ENCODE data around the gene SLC22A4.

SLC22A4 gene

GRCh38 chr5:132353486-132353995 lies 59.3 kb downstream of the SLC22A4 start:
- no peak for FAIRE-seq

- FAIRE-seq: no peak
Observed at GRCh38 chr5:132354381-132355139, 60.4 kb downstream of the SLC22A4 start.

- FAIRE-seq: no peak
Observed at GRCh38 chr5:132355140-132355765, 61.1 kb downstream of the SLC22A4 start.

- no peak for FAIRE-seq
Observed at GRCh38 chr5:132358775-132359174, 64.6 kb downstream of the SLC22A4 start.

GRCh38 chr5:132362086-132362485 lies 67.9 kb downstream of the SLC22A4 start:
- FAIRE-seq: no peak

GRCh38 chr5:132363431-132364112 lies 69.4 kb downstream of the SLC22A4 start:
- FAIRE-seq: no peak

GRCh38 chr5:132364319-132364718 lies 70.1 kb downstream of the SLC22A4 start:
- FAIRE-seq: no peak

GRCh38 chr5:132365213-132365612 lies 71.0 kb downstream of the SLC22A4 start:
- no peak for FAIRE-seq

GRCh38 chr5:132368186-132368585 lies 74.0 kb downstream of the SLC22A4 start:
- FAIRE-seq: no peak

GRCh38 chr5:132369007-132369473 lies 74.8 kb downstream of the SLC22A4 start:
- no peak for FAIRE-seq

GRCh38 chr5:132369474-132370180 lies 75.4 kb downstream of the SLC22A4 start, which contains the start of gene SLC22A5:
Gene SLC22A5, plus strand, starts transcription at chr5:132369710. Its CDS starts 263 bp downstream, at chr5:132369973.
- no peak for FAIRE-seq

- FAIRE-seq: no peak
Observed at GRCh38 chr5:132370181-132370970, 76.2 kb downstream of the SLC22A4 start.

GRCh38 chr5:132370971-132371602 lies 76.9 kb downstream of the SLC22A4 start:
- no peak for FAIRE-seq

- no peak for FAIRE-seq
Observed at GRCh38 chr5:132371603-132371994, 77.4 kb downstream of the SLC22A4 start.

- no peak for FAIRE-seq
Observed at GRCh38 chr5:132372127-132372526, 77.9 kb downstream of the SLC22A4 start.

GRCh38 chr5:132372542-132372941 lies 78.3 kb downstream of the SLC22A4 start:
- no peak for FAIRE-seq

- no peak for FAIRE-seq
Observed at GRCh38 chr5:132375957-132376356, 81.8 kb downstream of the SLC22A4 start.

GRCh38 chr5:132376694-132377641 lies 82.8 kb downstream of the SLC22A4 start:
- no peak for FAIRE-seq

- FAIRE-seq: no peak
Observed at GRCh38 chr5:132377738-132378137, 83.5 kb downstream of the SLC22A4 start.

- no peak for FAIRE-seq
Observed at GRCh38 chr5:132378580-132378979, 84.4 kb downstream of the SLC22A4 start.
